GM12878 (cell line): ENCODE measurements around the gene PRKACG. TPM values are rescaled to one million over a fixed set of nuclear protein-coding genes. Genes with fewer than 3 reads are reported as not detected.
A peak's percentile ranks its signal among the peaks of the same experiment; 100 is the strongest.

Experiments used
- ATAC-seq: fragments of 200-7000 bp; cut with Tn5 transposase; 3 replicates; pipeline ENCODE4 v1.9.1; 2020; ENCODE audit warnings: mild to moderate bottlenecking, moderate library complexity
- BruUV-seq: library from RNA; stranded (reverse); fragments of 400-500 nt; replicated peaks from 2 replicates; lab custom pipeline; 2021; lab: Mats Ljungman, UMichigan
- CTCF ChIA-PET: fragments of 300-600 bp; sonication (Branson Sonifier 250); formaldehyde crosslinking; extraction: SDS; loops from one replicate; lab custom pipeline; 2021; ENCODE audit warnings: inconsistent platforms; lab: Yijun Ruan, JAX
- POLR2A ChIA-PET: fragments of 350-600 bp; formaldehyde crosslinking; extraction: SDS; loops from one replicate; lab custom pipeline; 2021; ENCODE audit warnings: inconsistent platforms; lab: Charles Lee
- RAD21 ChIA-PET: fragments of 300-600 bp; sonication (Branson Sonifier 250); formaldehyde crosslinking; loops from one replicate; lab custom pipeline; 2023; ENCODE audit warnings: antibody characterized with exemption; ENCODE audit not compliant: unreplicated experiment; lab: Charles Lee
- SMC1A ChIA-PET: fragments of 300-600 bp; sonication (Branson Sonifier 250); formaldehyde crosslinking; loops from one replicate; lab custom pipeline; 2023; ENCODE audit not compliant: unreplicated experiment, uncharacterized antibody; lab: Charles Lee
- DNase-seq: peaks from one replicate; pipeline ENCODE4 v3.0.0-alpha.2; 2011; ENCODE audit warnings: low read depth, low spot score
- FAIRE-seq: peaks from 3 replicates; lab custom pipeline; 2011; peaks lifted over from hg19 to GRCh38; lab: Jason Lieb, UNC
- H2AFZ ChIP-seq: 2 replicates; pipeline ENCODE4 v1.6.0; 2011; ENCODE audit warnings: low read depth, low read length, control low read depth; ENCODE audit not compliant: control insufficient read depth
- H3K27ac ChIP-seq: 2 replicates; pipeline ENCODE4 v1.5.1; 2011; ENCODE audit warnings: control low read depth; ENCODE audit not compliant: control insufficient read depth, insufficient read depth
- H3K27me3 ChIP-seq, 2 experiments: replicated peaks in 1 of 2; 2 replicates each; pipeline versions ENCODE4 v1.6.0 to v1.6.1; 2011; ENCODE audit warnings: low read length in 1 of 2; ENCODE audit not compliant: control insufficient read depth in 2 of 2, insufficient read depth in 2 of 2
- H3K36me3 ChIP-seq, 2 experiments: 2 replicates each; pipeline ENCODE4 v1.5.1; 2011; ENCODE audit warnings: low read length in 1 of 2; ENCODE audit not compliant: control insufficient read depth in 2 of 2, insufficient read depth in 2 of 2
- H3K4me1 ChIP-seq: 2 replicates; pipeline ENCODE4 v1.6.1; 2011; ENCODE audit warnings: mild to moderate bottlenecking, low read length, moderate library complexity, mixed read lengths; ENCODE audit not compliant: control insufficient read depth, insufficient read depth
- H3K4me2 ChIP-seq: 2 replicates; pipeline ENCODE4 v1.6.0; 2011; ENCODE audit warnings: control low read depth; ENCODE audit not compliant: control insufficient read depth, insufficient read depth
- H3K4me3 ChIP-seq: fragments of 200-600 bp; sonication (generic); 2 replicates; pipeline ENCODE4 v1.5.1; 2016
- H3K79me2 ChIP-seq: 2 replicates; pipeline ENCODE4 v1.6.0; 2011; ENCODE audit warnings: low read length; ENCODE audit not compliant: control insufficient read depth, insufficient read depth
- H3K9ac ChIP-seq: 2 replicates; pipeline ENCODE4 v1.8.0; 2011; ENCODE audit warnings: low read length, control low read depth, mixed read lengths; ENCODE audit not compliant: control insufficient read depth, insufficient read depth
- H3K9me3 ChIP-seq: replicated peaks from 3 replicates; pipeline ENCODE4 v1.5.1; 2011; ENCODE audit warnings: mild to moderate bottlenecking, low read length; ENCODE audit not compliant: control insufficient read depth, insufficient read depth
- H4K20me1 ChIP-seq: 2 replicates; pipeline ENCODE4 v1.6.0; 2011; ENCODE audit not compliant: control insufficient read depth, insufficient read depth
- CHD2 ChIP-seq: IDR thresholded peaks from 2 replicates; pipeline ENCODE4 v1.6.1; 2011; ENCODE audit warnings: low read depth, low read length, improper control_type of control experiment, borderline replicate concordance
- CREB1 ChIP-seq: IDR thresholded peaks from 2 replicates; pipeline ENCODE4 v1.6.1; 2012; ENCODE audit warnings: low read depth, mild to moderate bottlenecking, inconsistent platforms
- CREM ChIP-seq: IDR thresholded peaks from 2 replicates; pipeline ENCODE4 v1.6.1; 2014; ENCODE audit warnings: antibody characterized with exemption, low read depth
- EED ChIP-seq: sonication (generic); IDR thresholded peaks from 2 replicates; pipeline ENCODE4 v1.6.1; 2016; ENCODE audit warnings: antibody characterized with exemption, low read depth
- GATAD2B ChIP-seq: fragments of 450-650 bp; conservative IDR thresholded peaks from 2 replicates; pipeline ENCODE4 v1.6.1; 2017; ENCODE audit warnings: low read depth, mild to moderate bottlenecking, moderate library complexity
- HDAC2 ChIP-seq: fragments of 200-600 bp; sonication (generic); IDR thresholded peaks from 2 replicates; pipeline ENCODE4 v1.6.1; 2017
- LARP7 ChIP-seq: fragments of 450-650 bp; IDR thresholded peaks from 2 replicates; pipeline ENCODE4 v1.6.1; 2017; ENCODE audit warnings: mild to moderate bottlenecking
- NFXL1 ChIP-seq: fragments of 450-650 bp; IDR thresholded peaks from 2 replicates; pipeline ENCODE4 v1.6.1; 2017; ENCODE audit warnings: antibody characterized with exemption, mild to moderate bottlenecking, borderline replicate concordance
- NR2C2 ChIP-seq: IDR thresholded peaks from 2 replicates; pipeline ENCODE4 v1.6.1; 2011; ENCODE audit warnings: borderline replicate concordance, low read depth; ENCODE audit not compliant: control insufficient read depth, insufficient read length
- NR2F1 ChIP-seq: fragments of 450-650 bp; conservative IDR thresholded peaks from 2 replicates; pipeline ENCODE4 v1.6.1; 2017; ENCODE audit warnings: mild to moderate bottlenecking
- POLR2A ChIP-seq: IDR thresholded peaks from 2 replicates; pipeline ENCODE4 v1.6.1; 2011; ENCODE audit warnings: low read depth, mild to moderate bottlenecking, low read length
- POU2F2 ChIP-seq: IDR thresholded peaks from 3 replicates; pipeline ENCODE4 v1.6.1; 2011; ENCODE audit warnings: low read depth, mild to moderate bottlenecking, low read length, borderline replicate concordance
- STAT1 ChIP-seq: fragments of 450-650 bp; conservative IDR thresholded peaks from 2 replicates; pipeline ENCODE4 v1.6.1; 2014; ENCODE audit warnings: antibody characterized with exemption, mild to moderate bottlenecking
- TCF12 ChIP-seq: IDR thresholded peaks from 2 replicates; pipeline ENCODE4 v1.6.1; 2011; ENCODE audit warnings: low read depth, mild to moderate bottlenecking, low read length
- ZNF207 ChIP-seq: fragments of 450-650 bp; IDR thresholded peaks from 2 replicates; pipeline ENCODE4 v1.6.1; 2014; ENCODE audit warnings: antibody characterized with exemption, mild to moderate bottlenecking, borderline replicate concordance
- WGBS: methylation state at CpG from one replicate; pipeline ENCODE4 v1.1.6; 2016; ENCODE audit warnings: low lambda C conversion rate; ENCODE audit not compliant: insufficient replicate concordance, insufficient coverage; ENCODE audit errors: missing lambda C conversion rate; 5-methylcytosine and 5-hydroxymethylcytosine counted together
- in situ Hi-C: fragments of 300-500 bp; cut with MboI; formaldehyde crosslinking; loops from 9 replicates; pipeline ENCODE4 v1.14.3; 2018; ENCODE audit warnings: mixed read lengths
- intact Hi-C: fragments of 100-400 bp; cut with micrococcal nuclease; formaldehyde crosslinking; loops from one replicate; pipeline ENCODE4 v1.14.2; 2022; ENCODE audit not compliant: unreplicated experiment
- polyA plus RNA-seq, 11 experiments: library from polyadenylated mRNA; depleted of rRNA in 4 of 11; unstranded in 6 of 11; stranded (reverse) in 5 of 11; fragments of >200 nt; fragmentation: Nextera tagmentation in 4 of 11; fragmentation: Illumina TruSeq in 1 of 11; extraction: Ambion mirVana in 4 of 11; extraction: Trizol in 1 of 11; gene quantifications; 1 replicate in 1 of 11; 2 replicates in 10 of 11; pipeline versions ENCODE4 v1.2.1 to v1.2.3, GENCODE V29; 2011 to 2016; ENCODE audit warnings: inconsistent platforms in 2 of 11, missing spikeins in 2 of 11, low read depth in 1 of 11
- total RNA-seq, 4 experiments: library from RNA; depleted of rRNA in 3 of 4; stranded (reverse); fragments of >200 nt in 3 of 4; fragmentation: Illumina TruSeq in 1 of 4; extraction: Trizol in 1 of 4; gene quantifications; 2 replicates each; pipeline versions ENCODE4 v1.2.1 to v1.2.3, GENCODE V29; 2013 to 2021
- TF ChIP-seq, protein P1 (sequence below): fragments of 150-350 bp; IDR thresholded peaks from 2 replicates; pipeline ENCODE4 v1.6.1; 2016; ENCODE audit warnings: low read depth, low read length

PRKACG gene
- total and polyA plus RNA-seq, 10 of the 15 experiments (the other 5 are each of a cell fraction or from before 2014, with no cell fraction given): not detected

DNA sequence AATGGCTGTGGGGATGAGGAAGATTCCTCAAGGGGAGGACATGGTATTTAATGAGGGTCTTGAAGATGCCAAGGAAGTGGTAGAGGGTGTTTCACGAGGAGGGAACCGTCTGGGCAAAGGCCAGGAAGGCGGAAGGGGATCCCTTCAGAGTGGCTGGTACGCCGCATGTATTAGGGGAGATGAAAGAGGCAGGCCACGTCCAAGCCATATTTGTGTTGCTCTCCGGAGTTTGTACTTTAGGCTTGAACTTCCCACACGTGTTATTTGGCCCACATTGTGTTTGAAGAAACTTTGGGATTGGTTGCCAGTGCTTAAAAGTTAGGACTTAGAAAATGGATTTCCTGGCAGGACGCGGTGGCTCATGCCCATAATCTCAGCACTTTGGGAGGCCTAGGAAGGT is 22.9 kb upstream of the PRKACG start:
- H3K27me3 ChIP-seq: no peaks in the 10 kb centered on the region
- ChIA-PET CTCF (interaction anchor here (0.6 to 5.1 kb wide), 11 partner anchors 9 to 189 kb away, joined by 3 to 58 read pairs (median 7); no protein-coding TSS in a partner anchor), SMC1A (interaction anchor here (1.4 to 1.9 kb wide), 3 partner anchors 9 to 156 kb away, joined by 3 to 10 read pairs (median 6); no protein-coding TSS in a partner anchor), POLR2A (no interaction called here), RAD21 (interaction anchor here (2.0 kb wide), 1 partner anchor 155 kb away, joined by 19 read pairs; no protein-coding TSS in a partner anchor)
- peak overlapping the region; percentile 98 for H2AFZ ChIP-seq
- 52% methylated on average over 10 of the region's 10 CpGs for WGBS
- intact Hi-C loops: loop anchor here (1.0 kb wide), 1 partner anchor 157 kb away; no protein-coding TSS in a partner anchor
- DNase-seq (no peak), ATAC-seq (no peak)
- peak overlapping the region; percentile 72 for H3K27ac ChIP-seq
- H3K36me3 ChIP-seq: no peaks in the 10 kb centered on the region
- TF ChIP-seq, protein P1, sequence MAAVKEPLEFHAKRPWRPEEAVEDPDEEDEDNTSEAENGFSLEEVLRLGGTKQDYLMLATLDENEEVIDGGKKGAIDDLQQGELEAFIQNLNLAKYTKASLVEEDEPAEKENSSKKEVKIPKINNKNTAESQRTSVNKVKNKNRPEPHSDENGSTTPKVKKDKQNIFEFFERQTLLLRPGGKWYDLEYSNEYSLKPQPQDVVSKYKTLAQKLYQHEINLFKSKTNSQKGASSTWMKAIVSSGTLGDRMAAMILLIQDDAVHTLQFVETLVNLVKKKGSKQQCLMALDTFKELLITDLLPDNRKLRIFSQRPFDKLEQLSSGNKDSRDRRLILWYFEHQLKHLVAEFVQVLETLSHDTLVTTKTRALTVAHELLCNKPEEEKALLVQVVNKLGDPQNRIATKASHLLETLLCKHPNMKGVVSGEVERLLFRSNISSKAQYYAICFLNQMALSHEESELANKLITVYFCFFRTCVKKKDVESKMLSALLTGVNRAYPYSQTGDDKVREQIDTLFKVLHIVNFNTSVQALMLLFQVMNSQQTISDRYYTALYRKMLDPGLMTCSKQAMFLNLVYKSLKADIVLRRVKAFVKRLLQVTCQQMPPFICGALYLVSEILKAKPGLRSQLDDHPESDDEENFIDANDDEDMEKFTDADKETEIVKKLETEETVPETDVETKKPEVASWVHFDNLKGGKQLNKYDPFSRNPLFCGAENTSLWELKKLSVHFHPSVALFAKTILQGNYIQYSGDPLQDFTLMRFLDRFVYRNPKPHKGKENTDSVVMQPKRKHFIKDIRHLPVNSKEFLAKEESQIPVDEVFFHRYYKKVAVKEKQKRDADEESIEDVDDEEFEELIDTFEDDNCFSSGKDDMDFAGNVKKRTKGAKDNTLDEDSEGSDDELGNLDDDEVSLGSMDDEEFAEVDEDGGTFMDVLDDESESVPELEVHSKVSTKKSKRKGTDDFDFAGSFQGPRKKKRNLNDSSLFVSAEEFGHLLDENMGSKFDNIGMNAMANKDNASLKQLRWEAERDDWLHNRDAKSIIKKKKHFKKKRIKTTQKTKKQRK: no peak
- TF ChIP-seq LARP7: no peak
- TF ChIP-seq POLR2A: no peak
- TF ChIP-seq CHD2: no peak
- no peak for TF ChIP-seq CREB1
- no peak for TF ChIP-seq ZNF207
- TF ChIP-seq NR2F1: no peak
- TF ChIP-seq TCF12: no peak
- TF ChIP-seq POU2F2: no peak
- no peak for TF ChIP-seq CREM
- no peak for TF ChIP-seq HDAC2
- TF ChIP-seq STAT1: no peak
- TF ChIP-seq NFXL1: no peak
- TF ChIP-seq NR2C2: no peak
- TF ChIP-seq GATAD2B: no peak
- TF ChIP-seq EED: no peak
- TF ChIP-seq, all 136 proteins: peak for 0
- H3K4me1 ChIP-seq: peaks cover 6% of the 10 kb centered on the region
- FAIRE-seq: no peak
- BruUV-seq: no TSS peak
- no peaks in the 10 kb centered on the region; the same call in 2 of the 3 replicates for H3K9me3 ChIP-seq
- H3K79me2 ChIP-seq: peaks cover 17% of the 10 kb centered on the region
- H4K20me1 ChIP-seq: no peaks in the 10 kb centered on the region
- peak overlapping the region; percentile 96 for H3K4me3 ChIP-seq
- peak overlapping the region; percentile 88 for H3K4me2 ChIP-seq
- peak overlapping the region; percentile 80 for H3K9ac ChIP-seq
- in situ Hi-C loops: no loop called here
